ENCODE results near the gene ST6GALNAC3. TPM values are rescaled to one million over a fixed set of nuclear protein-coding genes. Genes with fewer than 3 reads are reported as not detected.

Gene ST6GALNAC3
- polyA plus RNA-seq, 2 of the 4 experiments (the other 2 are of a cell fraction) = 1.1 to 1.2 TPM

- FAIRE-seq (no peak), DNase-seq (ENCODE audit: low read depth in 1 of 2, low spot score in 1 of 2) (no peak), ATAC-seq (no peak)
- TF ChIP-seq SREBF2 (IDR thresholded peaks at IDR 0.05) = no peak
- TF ChIP-seq CBX2 (IDR thresholded peaks at IDR 0.05; ENCODE audit: borderline replicate concordance, low read depth) = no peak
- no peak for TF ChIP-seq CEBPB (IDR thresholded peaks at IDR 0.05)
- TF ChIP-seq KDM1A (IDR thresholded peaks at IDR 0.05; ENCODE audit: low read depth) = no peak
- TF ChIP-seq, protein P1, sequence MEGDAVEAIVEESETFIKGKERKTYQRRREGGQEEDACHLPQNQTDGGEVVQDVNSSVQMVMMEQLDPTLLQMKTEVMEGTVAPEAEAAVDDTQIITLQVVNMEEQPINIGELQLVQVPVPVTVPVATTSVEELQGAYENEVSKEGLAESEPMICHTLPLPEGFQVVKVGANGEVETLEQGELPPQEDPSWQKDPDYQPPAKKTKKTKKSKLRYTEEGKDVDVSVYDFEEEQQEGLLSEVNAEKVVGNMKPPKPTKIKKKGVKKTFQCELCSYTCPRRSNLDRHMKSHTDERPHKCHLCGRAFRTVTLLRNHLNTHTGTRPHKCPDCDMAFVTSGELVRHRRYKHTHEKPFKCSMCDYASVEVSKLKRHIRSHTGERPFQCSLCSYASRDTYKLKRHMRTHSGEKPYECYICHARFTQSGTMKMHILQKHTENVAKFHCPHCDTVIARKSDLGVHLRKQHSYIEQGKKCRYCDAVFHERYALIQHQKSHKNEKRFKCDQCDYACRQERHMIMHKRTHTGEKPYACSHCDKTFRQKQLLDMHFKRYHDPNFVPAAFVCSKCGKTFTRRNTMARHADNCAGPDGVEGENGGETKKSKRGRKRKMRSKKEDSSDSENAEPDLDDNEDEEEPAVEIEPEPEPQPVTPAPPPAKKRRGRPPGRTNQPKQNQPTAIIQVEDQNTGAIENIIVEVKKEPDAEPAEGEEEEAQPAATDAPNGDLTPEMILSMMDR (IDR thresholded peaks at IDR 0.05) = no peak
- TF ChIP-seq, protein P2, sequence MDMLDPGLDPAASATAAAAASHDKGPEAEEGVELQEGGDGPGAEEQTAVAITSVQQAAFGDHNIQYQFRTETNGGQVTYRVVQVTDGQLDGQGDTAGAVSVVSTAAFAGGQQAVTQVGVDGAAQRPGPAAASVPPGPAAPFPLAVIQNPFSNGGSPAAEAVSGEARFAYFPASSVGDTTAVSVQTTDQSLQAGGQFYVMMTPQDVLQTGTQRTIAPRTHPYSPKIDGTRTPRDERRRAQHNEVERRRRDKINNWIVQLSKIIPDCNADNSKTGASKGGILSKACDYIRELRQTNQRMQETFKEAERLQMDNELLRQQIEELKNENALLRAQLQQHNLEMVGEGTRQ (IDR thresholded peaks at IDR 0.05) = no peak
- TF ChIP-seq ZNF302 (CRISPR knock-in tag; IDR thresholded peaks at IDR 0.05) = no peak
- Histone ChIP-seq H3K4me2 (no peak overlapping the region), H3K9me3 (no peaks in the 10 kb centered on the region), H3K4me3 (no peak overlapping the region), H3K4me1 (no peaks in the 10 kb centered on the region), H3K27ac (no peak overlapping the region)
- CTCF ChIA-PET = interaction anchor here (0.7 kb wide), 1 partner anchor 477 kb away, joined by 3 read pairs; no protein-coding TSS in a partner anchor
- POLR2A ChIA-PET = no interaction called here
- WGBS (ENCODE audit: missing lambda C conversion rate) = 43% methylated on average over 5 of the region's 5 CpGs
Measured at GRCh38 chr1:76294482-76295194, 220.1 kb downstream of the ST6GALNAC3 start.

GRCh38 chr1:76298399-76298798, 223.9 kb downstream of the ST6GALNAC3 start:
- Histone ChIP-seq H3K4me2 (no peak overlapping the region), H3K27ac (no peak overlapping the region), H3K4me3 (no peak overlapping the region), H3K4me1 (no peaks in the 10 kb centered on the region), H3K9me3 (no peaks in the 10 kb centered on the region)
- CTCF ChIA-PET = no interaction called here
- FAIRE-seq (no peak), DNase-seq (ENCODE audit: low read depth in 1 of 2, low spot score in 1 of 2) (no peak), ATAC-seq (no peak)
- TF ChIP-seq SMC3 (IDR thresholded peaks at IDR 0.05) (no peak), KDM1A (IDR thresholded peaks at IDR 0.05; ENCODE audit: low read depth) (no peak), POLR2A (IDR thresholded peaks at IDR 0.05; ENCODE audit: low read length) (no peak), CHD4 (IDR thresholded peaks at IDR 0.05; ENCODE audit: borderline replicate concordance) (no peak)
- POLR2A ChIA-PET = no interaction called here
- WGBS (ENCODE audit: missing lambda C conversion rate) = 16% methylated on average over 4 of the region's 4 CpGs

DNA sequence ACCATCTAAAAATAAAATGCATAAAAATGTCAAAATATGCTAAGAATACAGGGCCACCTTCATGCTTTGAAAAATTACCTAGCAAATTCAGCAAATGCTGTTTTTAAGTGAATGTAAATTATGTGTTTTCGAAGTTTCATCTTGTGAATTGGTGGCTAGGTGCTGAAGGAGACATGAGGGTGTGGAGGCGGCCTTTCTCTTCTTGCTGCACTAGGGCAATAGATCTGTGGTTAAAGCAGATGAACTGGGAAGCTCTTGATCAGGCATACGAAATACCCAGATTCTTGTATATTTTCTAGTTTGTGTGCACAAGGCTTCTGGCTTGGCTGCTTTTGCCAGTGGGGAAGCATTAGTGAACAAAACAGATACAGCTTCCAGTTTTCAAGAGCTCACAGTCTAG, 224.5 kb downstream of the ST6GALNAC3 start:
- ATAC-seq (no peak), DNase-seq (ENCODE audit: low read depth in 1 of 2, low spot score in 1 of 2) (no peak), FAIRE-seq (no peak)
- no peak overlapping the region for H3K27ac ChIP-seq
- H3K4me2 ChIP-seq = no peak overlapping the region
- WGBS (ENCODE audit: missing lambda C conversion rate) = 42% methylated on average over 3 of the region's 3 CpGs
- CTCF ChIA-PET = no interaction called here
- no peaks in the 10 kb centered on the region for H3K9me3 ChIP-seq
- H3K4me3 ChIP-seq = no peak overlapping the region
- POLR2A ChIA-PET = no interaction called here
- TF ChIP-seq EHF (CRISPR knock-in tag; IDR thresholded peaks at IDR 0.05) (no peak), REST (IDR thresholded peaks at IDR 0.05) (no peak), KDM5A (IDR thresholded peaks at IDR 0.05) (no peak), ELK1 (IDR thresholded peaks at IDR 0.05; ENCODE audit: low read depth, low read length) (no peak), HEYL (CRISPR knock-in tag; IDR thresholded peaks at IDR 0.05) (no peak), JUN (IDR thresholded peaks at IDR 0.05) (no peak), FOXS1 (CRISPR knock-in tag; IDR thresholded peaks at IDR 0.05) (no peak), TP53 (CRISPR knock-in tag; IDR thresholded peaks at IDR 0.05) (no peak), FOSB (CRISPR knock-in tag; IDR thresholded peaks at IDR 0.05) (no peak)
- TF ChIP-seq, protein P3, sequence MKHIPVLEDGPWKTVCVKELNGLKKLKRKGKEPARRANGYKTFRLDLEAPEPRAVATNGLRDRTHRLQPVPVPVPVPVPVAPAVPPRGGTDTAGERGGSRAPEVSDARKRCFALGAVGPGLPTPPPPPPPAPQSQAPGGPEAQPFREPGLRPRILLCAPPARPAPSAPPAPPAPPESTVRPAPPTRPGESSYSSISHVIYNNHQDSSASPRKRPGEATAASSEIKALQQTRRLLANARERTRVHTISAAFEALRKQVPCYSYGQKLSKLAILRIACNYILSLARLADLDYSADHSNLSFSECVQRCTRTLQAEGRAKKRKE (CRISPR knock-in tag; IDR thresholded peaks at IDR 0.05; ENCODE audit: low read depth) = no peak
- no peaks in the 10 kb centered on the region for H3K4me1 ChIP-seq

Measured in A549 (cell line).